LHCN-M2 (cell line): ENCODE data around the gene ZNF385B. TPM values are rescaled to one million over a fixed set of nuclear protein-coding genes. Genes with fewer than 3 reads are reported as not detected.

Source experiments
- DNase-seq: peaks from one replicate; pipeline ENCODE4 v3.0.0-alpha.2; 2012; ENCODE audit warnings: low read depth
- total RNA-seq: library from RNA; depleted of rRNA; stranded (reverse); fragments of >200 nt; gene quantifications from 2 replicates; pipeline ENCODE4 v1.2.3, GENCODE V29; 2014

ZNF385B gene
- total RNA-seq, 1 experiment from 2014 or later, result 0.17 TPM

DNA sequence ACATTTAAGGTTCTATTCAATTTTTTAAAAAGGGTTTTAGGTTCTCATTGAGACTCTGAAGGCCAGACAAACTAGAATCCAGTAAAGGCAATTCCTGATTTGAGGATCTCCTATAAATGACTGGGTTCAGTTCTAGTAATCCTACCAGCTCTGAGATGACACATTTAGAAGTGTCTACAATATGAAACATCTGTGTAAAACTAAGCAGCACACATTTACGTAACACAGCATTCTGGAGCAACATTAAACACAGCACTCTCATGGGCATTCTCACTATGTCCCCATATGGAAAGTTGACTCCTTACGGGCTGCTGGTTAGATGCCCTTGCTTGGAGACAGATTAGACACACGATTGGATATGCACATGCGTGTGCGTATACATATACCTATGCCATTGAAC lies 114.4 kb downstream of the ZNF385B start:
- no peak for DNase-seq

DNA sequence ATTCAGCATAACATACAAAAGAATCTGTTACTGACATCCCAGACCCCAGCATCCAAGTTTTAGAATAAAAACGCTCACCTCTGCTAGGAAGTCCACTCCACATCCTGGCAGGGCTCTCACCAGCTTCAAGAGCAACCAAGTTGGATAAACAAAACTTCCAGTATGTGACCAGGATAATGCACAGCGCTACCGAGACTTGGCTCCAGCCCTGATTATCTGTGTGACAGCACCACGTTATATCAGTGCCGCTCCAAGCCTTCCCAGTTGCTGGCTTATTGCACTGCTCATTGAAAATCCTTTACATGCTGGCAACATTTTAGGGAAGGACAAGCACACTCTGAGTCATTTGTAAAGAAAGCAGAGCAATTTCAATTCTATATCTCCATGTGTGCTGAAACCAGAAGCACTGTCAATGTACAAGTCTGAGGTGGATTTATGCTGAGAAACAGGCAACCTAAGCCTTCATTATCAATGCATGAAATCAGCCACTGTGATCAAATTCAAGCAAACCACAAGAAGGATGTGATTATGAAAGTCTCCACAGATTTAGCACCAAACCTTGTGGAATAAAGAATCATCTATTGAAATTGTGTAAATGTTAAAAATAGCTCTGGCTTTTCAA lies 115.7 kb downstream of the ZNF385B start:
- DNase-seq, result peak; percentile 24

DNA sequence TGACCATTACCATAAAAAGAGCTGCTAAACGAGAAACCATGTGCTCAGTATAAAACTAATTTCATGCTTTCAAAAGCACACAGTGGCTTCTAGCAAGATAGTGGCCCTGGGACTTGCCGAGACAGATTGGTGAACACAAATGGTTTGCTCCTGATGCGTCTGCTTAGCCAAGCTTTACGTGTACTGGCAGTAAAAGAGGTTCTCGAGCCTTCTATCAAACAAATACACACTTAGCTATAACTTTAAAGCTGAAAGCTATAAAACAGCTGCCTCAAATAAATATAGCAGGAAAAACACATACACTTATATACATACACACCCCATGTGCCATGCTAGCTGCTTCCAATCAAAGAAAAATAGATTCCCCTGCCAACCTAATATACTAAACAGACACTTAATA lies 117.0 kb downstream of the ZNF385B start:
- DNase-seq, result no peak

- DNase-seq, result peak; percentile 89
Measured at GRCh38 chr2:179741317-179741716, 120.1 kb downstream of the ZNF385B start.

- no peak for DNase-seq
Measured at GRCh38 chr2:179729966-179730365, 131.4 kb downstream of the ZNF385B start.

- DNase-seq, result no peak
Measured at GRCh38 chr2:179726461-179727180, 134.8 kb downstream of the ZNF385B start.

- DNase-seq, result no peak
Measured at GRCh38 chr2:179724403-179724802, 137.0 kb downstream of the ZNF385B start.

- DNase-seq, result no peak
Measured at GRCh38 chr2:179720173-179720772, 141.1 kb downstream of the ZNF385B start.

DNA sequence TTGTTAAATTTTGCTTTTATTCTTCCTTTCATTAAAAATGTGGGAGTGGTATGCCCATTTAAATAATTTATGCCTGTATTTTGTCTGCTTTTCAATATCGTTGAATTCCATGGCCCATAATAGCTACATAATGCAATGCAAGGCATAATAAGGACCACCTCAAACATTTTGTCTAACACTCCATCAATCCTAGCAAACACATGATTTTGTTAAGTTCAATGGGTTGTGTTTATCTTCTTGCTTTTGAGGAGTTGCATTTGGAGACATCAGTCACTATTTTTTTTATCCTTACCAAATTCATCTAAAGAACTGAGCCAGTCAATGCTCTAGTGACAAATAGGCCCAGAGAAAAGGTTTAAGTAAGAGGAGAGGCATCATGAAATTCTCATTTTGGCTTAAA lies 145.5 kb downstream of the ZNF385B start:
- no peak for DNase-seq

- no peak for DNase-seq
Measured at GRCh38 chr2:179715196-179715595, 146.2 kb downstream of the ZNF385B start.

- no peak for DNase-seq
Measured at GRCh38 chr2:179712825-179713224, 148.6 kb downstream of the ZNF385B start.

DNA sequence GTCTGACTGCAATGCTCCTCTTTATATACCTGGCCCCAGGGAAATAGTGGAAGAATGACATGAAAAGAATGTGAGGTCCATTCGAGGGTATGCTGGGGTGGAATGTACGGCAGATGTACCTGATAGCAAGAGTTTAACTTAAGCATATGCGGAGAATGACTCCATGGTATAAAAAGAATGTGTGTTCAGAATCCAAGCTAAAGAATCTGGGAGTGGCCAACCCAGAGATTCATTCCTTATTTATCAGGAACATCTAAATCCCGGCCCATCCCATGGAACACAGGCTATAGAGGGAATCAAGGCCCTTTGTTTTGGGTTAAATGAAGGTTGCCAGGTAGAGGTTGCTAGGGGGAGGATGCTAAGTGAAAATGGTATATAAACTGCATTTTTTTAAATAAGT lies 150.0 kb downstream of the ZNF385B start:
- DNase-seq, result no peak

DNA sequence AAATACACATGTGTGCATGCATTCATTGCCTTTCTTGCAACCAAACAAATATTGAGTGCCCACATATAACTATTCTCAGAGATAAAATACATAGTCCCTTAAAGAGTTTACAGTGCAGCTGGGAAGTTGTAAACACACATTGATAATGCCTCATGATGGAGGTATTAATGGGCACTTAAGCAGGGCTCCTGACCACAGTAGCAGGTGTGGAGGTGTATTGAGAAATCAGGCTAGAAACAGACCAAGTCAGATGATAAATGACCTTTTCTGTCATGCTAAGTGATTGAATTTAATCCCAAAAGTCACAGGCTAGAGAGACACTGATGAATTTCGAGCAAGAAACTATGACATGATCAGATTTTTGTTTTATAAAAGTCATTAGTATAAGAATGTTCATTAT lies 157.7 kb downstream of the ZNF385B start:
- DNase-seq, result peak; percentile 48

GRCh38 chr2:179702912-179703311 lies 158.5 kb downstream of the ZNF385B start:
- no peak for DNase-seq

- DNase-seq, result peak; percentile 75
Measured at GRCh38 chr2:179701524-179702110, 159.8 kb downstream of the ZNF385B start.

GRCh38 chr2:179695486-179695885 lies 165.9 kb downstream of the ZNF385B start:
- DNase-seq, result peak; percentile 74

- peak; percentile 68 for DNase-seq
Measured at GRCh38 chr2:179694963-179695362, 166.4 kb downstream of the ZNF385B start.

GRCh38 chr2:179692610-179693009 lies 168.8 kb downstream of the ZNF385B start:
- peak; percentile 25 for DNase-seq

DNA sequence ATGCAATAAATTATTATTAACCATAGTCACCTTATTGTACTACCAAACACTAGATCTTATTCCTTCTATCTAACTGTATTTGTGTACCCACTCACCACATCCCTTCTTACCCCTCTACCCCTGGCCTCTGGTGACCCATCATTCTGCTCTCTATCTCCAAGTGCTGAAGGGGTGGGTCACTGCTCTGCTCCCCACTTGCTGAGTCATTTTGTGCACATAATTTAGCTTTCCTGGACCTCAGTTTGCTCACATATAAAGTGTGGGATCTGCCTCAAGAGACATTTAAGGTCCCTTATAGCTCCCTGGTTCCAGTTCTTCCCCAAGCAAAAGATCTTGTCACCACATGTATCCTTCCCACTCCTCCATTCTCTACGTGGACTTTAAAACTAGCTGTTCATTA lies 169.4 kb downstream of the ZNF385B start:
- peak; percentile 32 for DNase-seq

GRCh38 chr2:179691235-179691634 lies 170.2 kb downstream of the ZNF385B start:
- DNase-seq, result peak; percentile 57

DNA sequence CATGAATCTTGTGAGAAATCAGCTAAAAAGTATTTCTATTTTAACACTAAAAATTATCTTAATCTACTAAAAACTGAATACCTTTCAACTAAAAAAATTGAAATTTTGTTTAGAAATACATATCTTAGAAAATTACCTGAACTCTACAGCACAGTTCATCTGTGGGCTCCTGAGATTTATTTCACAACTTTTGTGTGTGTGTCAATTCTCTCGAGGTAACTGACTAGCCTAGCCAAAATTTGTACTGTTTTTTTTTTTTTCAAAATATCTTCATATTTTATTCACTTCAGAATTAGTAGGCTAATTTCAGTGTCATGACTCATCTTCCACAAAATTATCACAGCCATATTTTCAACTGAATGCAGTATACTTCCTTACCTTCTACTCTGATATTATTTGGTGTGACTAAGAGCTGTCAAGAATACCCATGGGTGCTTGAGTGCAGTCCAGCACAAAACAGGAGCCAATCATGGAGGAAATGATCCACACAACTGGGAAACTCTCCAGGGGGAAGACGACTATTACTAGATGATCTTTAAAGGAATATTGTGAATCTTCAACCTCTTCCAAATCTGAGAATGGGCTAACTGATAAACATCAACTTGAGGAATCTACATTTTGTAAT lies 174.6 kb downstream of the ZNF385B start:
- peak; percentile 77 for DNase-seq

DNA sequence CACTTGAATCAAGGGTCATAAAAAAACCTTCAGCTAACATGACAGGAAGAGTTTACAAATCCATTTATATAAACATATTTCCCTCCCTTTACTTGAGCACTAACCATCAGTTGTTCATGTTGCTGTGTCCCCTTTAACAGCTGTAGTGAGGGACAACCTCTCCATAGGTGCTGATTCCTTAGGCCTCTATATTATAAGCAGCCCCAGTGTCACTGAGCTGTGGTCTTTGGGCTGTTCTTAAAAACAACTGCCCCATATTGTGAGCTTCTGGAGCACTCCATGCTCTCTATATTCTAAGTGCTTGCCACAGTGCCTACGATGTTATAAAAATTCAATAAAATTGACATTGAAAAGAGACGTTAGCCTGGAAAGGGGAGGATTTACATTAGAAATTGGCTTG lies 175.3 kb downstream of the ZNF385B start:
- no peak for DNase-seq
